NCI-H2081 treated with DMSO at 0.1 percent for 48 hours (cell line): Measurements from ENCODE around the gene HES4.
"Not testable (repeated sequence)": the region's sequence is repeated elsewhere in the genome, so short reads cannot be mapped to it uniquely, and the experiment has no call there.

Experiments used
- DNase-seq: peaks from one replicate; lab custom pipeline; 2025; lab: John Stamatoyannopoulos, UW

HES4 gene

GRCh38 chr1:997993-998744 is 1.7 kb downstream of the HES4 start:
- DNase-seq: no peak

DNA sequence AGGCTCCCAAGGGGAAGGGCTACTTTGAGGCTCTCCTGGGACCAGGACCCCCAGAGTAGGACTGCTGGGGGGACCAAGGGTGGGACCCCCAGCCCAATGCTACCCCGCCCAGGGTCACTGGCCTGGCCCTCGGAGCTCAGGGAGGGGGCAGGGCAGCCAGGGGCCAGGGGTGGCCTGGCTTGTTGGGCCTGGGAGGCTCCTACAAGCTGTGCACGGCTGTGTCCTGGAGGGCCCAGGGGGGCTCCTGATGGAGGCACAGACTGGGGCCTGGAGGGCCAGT is 2.2 kb downstream of the HES4 start:
- DNase-seq: no peak

DNA sequence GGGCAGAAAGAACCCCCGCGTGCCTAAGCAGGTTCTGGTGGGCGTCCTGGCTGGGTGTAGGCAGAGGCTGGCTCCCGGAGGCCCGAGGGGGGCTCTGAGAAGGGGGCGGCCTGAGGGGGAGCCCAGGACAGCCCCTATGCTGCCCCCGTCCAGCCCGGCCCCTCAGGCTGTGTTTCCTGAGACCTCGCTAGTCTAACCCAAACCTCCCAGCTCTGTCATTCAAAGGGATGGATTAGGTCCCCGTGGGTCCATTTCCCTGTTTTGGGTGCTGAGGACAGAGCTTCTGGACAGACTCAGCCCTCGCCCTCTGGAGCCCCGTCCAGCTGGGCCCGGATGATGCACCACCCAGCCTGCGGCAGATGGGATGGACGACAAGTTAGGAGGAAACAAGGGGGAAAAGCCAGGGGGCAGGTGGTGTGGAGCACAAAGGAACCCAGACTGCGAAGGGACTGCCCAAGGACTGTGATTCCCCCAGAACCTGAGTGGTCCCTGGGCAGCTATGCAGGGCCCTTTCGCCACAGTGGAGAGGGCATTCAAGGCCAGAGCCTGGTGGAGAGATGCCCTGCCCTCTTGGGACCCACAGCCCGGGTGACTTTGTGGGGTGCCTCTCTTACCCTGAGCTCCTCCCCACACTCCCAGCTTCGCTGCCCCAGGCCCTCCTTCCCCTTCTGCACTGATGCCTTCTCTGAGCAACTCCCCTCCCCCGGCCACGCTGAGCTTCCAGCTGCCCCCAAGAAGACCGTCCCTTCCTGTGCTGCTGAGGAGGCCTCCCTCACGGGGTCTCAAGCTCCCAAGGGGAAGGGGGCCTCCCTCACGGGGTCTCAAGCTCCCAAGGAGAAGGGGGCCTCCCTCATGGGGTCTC is 2.8 kb downstream of the HES4 start:
- DNase-seq: no peak

DNA sequence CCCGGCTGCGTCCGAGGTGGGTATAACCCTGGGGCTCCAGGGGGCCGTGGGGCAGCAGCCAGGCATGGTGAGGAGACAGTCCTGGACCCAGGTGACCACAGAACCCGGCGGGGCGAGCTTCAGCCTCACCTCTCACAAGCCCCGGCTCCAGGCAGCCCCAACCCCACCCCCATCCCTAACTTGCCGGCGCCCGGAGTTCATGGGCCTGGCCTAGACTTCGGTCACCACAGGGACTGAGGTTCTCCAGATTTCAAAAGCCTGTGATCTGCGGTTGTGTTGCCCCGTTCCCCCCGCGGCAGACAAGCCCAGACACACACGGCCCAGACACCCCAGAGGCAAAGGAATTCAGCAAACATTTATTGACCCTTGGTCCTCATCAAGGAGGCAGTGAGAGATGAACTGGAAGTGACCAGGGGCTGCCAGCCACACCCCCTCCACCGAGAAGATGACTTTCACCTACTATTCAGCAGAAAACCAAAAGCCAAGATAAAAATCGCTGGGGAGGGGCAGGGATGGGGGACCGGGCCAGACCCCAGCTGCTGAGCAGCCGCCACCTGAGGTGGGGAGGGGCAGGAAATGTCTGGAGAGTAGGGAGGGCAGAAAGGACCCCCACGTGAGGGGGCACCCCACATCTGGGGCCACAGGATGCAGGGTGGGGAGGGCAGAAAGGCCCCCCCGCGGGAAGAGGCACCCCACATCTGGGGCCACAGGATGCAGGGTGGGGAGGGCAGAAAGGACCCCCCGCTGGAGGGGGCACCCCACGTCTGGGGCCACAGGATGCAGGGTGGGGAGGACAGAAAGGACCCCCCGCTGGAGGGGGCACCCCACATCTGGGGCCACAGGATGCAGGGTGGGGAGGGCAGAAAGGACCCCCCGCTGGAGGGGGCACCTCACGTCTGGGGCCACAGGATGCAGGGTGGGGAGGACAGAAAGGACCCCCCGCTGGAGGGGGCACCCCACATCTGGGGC is 3.9 kb downstream of the HES4 start:
- no peak for DNase-seq

- not testable (repeated sequence) for DNase-seq
Observed at GRCh38 chr1:994546-994945, 5.4 kb downstream of the HES4 start.

GRCh38 chr1:993379-993995 is 6.4 kb downstream of the HES4 start:
- no peak for DNase-seq

DNA sequence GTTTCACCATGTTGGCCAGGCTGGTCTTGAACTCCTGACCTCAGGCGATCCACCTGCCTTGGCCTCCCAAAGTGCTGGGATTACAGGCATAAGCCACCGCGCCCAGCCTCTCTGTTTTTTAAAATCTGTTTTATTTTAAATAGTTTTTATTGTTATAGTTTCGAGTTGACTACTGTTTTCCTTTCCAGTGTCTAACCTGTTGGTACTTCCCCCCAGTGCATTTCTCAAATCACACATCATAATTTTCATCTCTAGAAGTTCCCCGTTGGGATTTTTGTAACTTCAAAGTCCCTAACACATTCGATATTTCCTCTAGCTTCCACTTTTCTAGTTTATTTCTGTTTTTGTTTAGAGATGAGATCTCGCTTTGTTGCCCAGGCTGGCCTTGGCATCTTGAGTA is 7.5 kb downstream of the HES4 start:
- DNase-seq: no peak

- no peak for DNase-seq
Observed at GRCh38 chr1:991895-992294, 8.0 kb downstream of the HES4 start.

DNA sequence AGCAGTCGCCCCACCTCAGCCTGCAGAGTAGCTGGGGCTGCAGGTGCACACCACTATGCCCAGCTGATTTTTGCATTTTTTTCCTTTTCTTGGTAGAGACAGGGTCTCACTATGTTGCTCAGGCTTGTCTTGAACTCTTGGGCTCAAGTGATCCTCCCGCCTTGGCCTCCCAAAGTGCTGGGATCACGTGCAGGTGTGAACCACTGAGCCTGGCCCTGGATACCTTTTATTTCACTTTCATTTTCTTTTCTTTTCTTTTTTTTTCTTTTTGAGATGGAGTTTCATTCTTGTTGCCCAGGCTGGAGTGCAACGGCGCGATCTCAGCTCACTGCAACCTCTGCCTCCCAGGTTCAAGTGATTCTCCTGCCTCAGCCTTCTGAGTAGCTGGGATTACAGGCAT is 8.6 kb downstream of the HES4 start:
- DNase-seq: not testable (repeated sequence)

DNA sequence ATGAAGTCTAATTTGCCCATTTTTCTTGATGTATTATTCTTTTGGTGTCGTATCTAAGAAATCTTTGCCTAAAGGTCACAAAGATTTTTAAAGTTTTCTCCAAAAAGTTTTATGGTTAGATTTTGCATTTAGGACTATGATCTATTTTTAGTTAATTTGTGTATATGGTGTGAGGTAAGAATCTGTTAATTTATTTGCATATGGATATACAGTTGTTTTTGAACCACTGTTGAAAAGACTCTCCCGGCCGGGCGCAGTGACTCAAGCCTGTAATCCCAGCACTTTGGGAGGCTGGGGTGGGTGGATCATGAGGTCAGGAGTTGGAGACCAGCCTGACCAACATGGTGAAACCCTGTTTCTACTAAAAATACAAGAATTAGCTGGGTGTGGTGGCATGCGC is 11.8 kb downstream of the HES4 start:
- DNase-seq: not testable (repeated sequence)

DNA sequence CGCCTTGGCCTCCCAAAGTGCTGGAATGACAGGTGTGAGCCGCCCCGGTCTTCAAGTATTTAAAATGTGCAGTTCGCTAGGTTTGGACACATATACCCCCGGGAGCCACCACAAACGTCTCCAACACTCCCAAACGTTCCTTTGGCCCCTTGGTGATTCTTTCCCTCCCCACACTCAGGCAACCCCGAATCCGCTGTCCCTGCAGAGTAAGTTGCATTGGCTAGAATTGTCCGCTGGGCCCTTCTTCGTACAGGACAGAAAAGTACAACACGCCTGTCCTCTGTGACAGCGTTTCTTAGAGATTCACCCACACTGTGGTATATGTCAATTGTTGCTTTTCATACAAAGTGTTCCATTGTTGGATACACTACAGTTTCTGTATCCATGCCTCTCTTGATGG is 14.8 kb downstream of the HES4 start:
- DNase-seq: no peak

GRCh38 chr1:984476-984814 is 15.5 kb downstream of the HES4 start:
- no peak for DNase-seq

DNA sequence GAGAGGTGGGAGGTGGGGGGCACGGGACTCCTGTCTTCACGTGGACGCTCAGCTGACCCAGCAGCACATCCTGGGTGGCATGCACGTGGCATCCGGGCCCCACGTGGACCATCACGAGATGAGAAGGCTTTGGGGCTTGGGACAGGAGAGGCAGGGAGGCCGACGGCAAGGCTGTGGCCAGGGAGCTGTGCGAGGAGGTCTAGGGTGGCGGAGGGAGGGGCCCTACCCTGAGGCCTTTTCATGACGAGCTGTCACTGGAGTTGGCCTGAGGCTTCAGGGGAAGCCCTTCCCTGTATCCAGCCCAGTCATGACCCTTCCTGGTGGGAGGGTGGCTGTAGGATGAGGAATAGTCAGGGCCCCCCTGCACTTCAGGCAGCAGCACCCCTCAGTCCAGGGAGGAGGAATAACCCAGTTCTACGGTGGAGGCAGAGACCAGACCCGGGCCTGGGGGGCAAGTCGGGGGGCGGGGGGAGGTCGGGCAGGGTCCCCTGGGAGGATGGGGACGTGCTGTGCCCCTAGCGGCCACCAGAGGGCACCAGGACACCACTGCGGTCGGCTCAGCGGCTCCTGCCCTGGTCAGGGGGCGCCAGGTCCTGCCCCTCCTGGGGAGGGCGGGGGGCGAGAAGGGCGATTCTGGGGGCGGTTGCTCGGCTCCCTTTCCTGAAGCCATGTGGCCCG is 16.0 kb downstream of the HES4 start:
- no peak for DNase-seq

DNA sequence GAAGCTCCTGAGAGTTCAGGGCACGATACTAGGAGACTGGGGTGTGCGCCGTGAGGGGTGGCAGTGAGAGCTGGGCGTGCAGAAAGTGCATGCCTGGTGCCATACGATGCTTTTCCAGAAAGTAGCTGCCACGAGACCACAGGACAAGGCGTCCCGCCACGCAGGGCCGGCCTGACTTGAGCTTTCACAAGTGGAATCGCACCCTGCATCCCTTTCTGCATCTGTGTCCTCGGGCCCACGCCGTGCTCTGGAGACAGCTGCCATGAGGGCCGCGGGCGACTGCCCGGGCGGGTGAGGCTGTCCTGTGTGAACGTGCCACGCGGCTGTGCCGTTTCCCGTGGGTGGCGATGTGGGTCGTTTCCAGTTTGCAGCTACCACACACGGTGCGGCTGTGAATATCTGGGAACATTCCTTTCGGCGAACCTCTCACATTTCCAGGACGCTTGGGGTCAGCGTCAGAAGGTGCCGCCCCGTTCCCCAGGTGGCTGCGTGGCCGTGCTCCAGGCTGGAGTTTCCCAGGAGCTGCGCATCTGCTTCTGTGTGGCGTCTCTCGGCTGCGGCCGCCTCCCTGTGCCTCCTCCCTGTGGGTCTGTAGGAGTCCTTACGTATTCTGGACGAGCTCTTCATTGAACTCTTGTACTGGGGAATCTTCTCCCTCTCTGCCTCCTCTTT is 17.0 kb downstream of the HES4 start:
- DNase-seq: no peak

GRCh38 chr1:981955-982558 is 17.8 kb downstream of the HES4 start, which contains the start of gene PERM1:
PERM1 (minus strand) TSS chr1:982093; CDS start chr1:981029, 1,064 bp downstream.
- DNase-seq: no peak

GRCh38 chr1:981491-981954 is 18.4 kb downstream of the HES4 start:
- no peak for DNase-seq

- no peak for DNase-seq
Observed at GRCh38 chr1:980602-981395, 19.1 kb downstream of the HES4 start.

GRCh38 chr1:980137-980571 is 19.7 kb downstream of the HES4 start:
- DNase-seq: no peak

- DNase-seq: no peak
Observed at GRCh38 chr1:979744-980072, 20.2 kb downstream of the HES4 start.
